Measurements from ENCODE around the gene CDH23.

GRCh38 chr10:71582019-71582418, 185.3 kb downstream of the CDH23 start:
- TF ChIP-seq GATA3 (IDR thresholded peaks at IDR 0.05; ENCODE audit: low read depth, low read length), result no peak
- TF ChIP-seq GATA2 (IDR thresholded peaks at IDR 0.05; ENCODE audit: low read depth, low read length), result no peak

Data from SH-SY5Y (cell line).